MM.1S (cell line): ENCODE results near the gene FRYL.

ENCODE experiments used
- DNase-seq: peaks from one replicate; pipeline ENCODE4 v3.0.0-alpha.2; 2015
- H2AFZ ChIP-seq: fragments of 300-600 bp; sonication (generic); 2 replicates; pipeline ENCODE4 v1.6.0; 2016; ENCODE audit warnings: antibody characterized with exemption, low read length
- H3F3A ChIP-seq: fragments of 300-600 bp; sonication (generic); 2 replicates; pipeline ENCODE4 v1.6.1; 2016; ENCODE audit warnings: mild to moderate bottlenecking, antibody characterized with exemption, low read length, moderate library complexity, mixed read lengths; ENCODE audit not compliant: insufficient read depth
- H3K27ac ChIP-seq: fragments of 300-600 bp; sonication (generic); 2 replicates; pipeline ENCODE4 v1.5.1; 2016; ENCODE audit warnings: mild to moderate bottlenecking, low read length
- H3K27me3 ChIP-seq: fragments of 300-600 bp; sonication (generic); replicated peaks from 2 replicates; pipeline ENCODE4 v1.6.0; 2016; ENCODE audit warnings: low read length; ENCODE audit not compliant: insufficient read depth
- H3K36me3 ChIP-seq: fragments of 300-600 bp; sonication (generic); replicated peaks from 2 replicates; pipeline ENCODE4 v1.6.1; 2016; ENCODE audit warnings: mild to moderate bottlenecking, low read length, mixed read lengths; ENCODE audit not compliant: insufficient read depth
- H3K4me1 ChIP-seq: fragments of 300-600 bp; sonication (generic); 2 replicates; pipeline ENCODE4 v1.6.1; 2016; ENCODE audit warnings: low read length, mixed read lengths
- H3K4me2 ChIP-seq: fragments of 300-600 bp; sonication (generic); 2 replicates; pipeline ENCODE4 v1.6.0; 2016; ENCODE audit warnings: low read depth, low read length
- H3K4me3 ChIP-seq: fragments of 300-600 bp; sonication (generic); 2 replicates; pipeline ENCODE4 v1.5.1; 2016; ENCODE audit warnings: low read length, mixed read lengths
- H3K79me2 ChIP-seq: fragments of 300-600 bp; sonication (generic); 2 replicates; pipeline ENCODE4 v1.6.1; 2016; ENCODE audit warnings: mixed run types, low read length, mixed read lengths
- H3K9ac ChIP-seq: fragments of 300-600 bp; sonication (generic); 2 replicates; pipeline ENCODE4 v1.6.1; 2016; ENCODE audit warnings: low read length, mixed read lengths
- H3K9me2 ChIP-seq: fragments of 300-600 bp; sonication (generic); replicated peaks from 2 replicates; pipeline ENCODE4 v1.6.1; 2016; ENCODE audit warnings: mild to moderate bottlenecking, low read length, mixed read lengths; ENCODE audit not compliant: insufficient read depth
- H3K9me3 ChIP-seq: fragments of 300-600 bp; sonication (generic); replicated peaks from 2 replicates; pipeline ENCODE4 v1.6.1; 2016; ENCODE audit warnings: mild to moderate bottlenecking, low read length, mixed read lengths; ENCODE audit not compliant: insufficient read depth
- H4K20me1 ChIP-seq: fragments of 300-600 bp; sonication (generic); 2 replicates; pipeline ENCODE4 v1.6.1; 2016; ENCODE audit warnings: mild to moderate bottlenecking, low read length, moderate library complexity, mixed read lengths; ENCODE audit not compliant: insufficient read depth
- EZH2 ChIP-seq: fragments of 300-600 bp; sonication (generic); optimal IDR thresholded peaks from 2 replicates; pipeline ENCODE3; 2017; ENCODE audit warnings: low read depth, mild to moderate bottlenecking, antibody characterized with exemption, low read length, mixed read lengths
- EZH2phosphoT487 ChIP-seq: fragments of 300-600 bp; sonication (generic); IDR thresholded peaks from 2 replicates; pipeline ENCODE4 v1.6.1; 2018; ENCODE audit warnings: antibody characterized with exemption, low read length
- TF ChIP-seq, protein P1 (sequence below): fragments of 300-600 bp; sonication (generic); IDR thresholded peaks from 2 replicates; pipeline ENCODE4 v1.5.1; 2016; ENCODE audit warnings: antibody characterized with exemption, low read length, mixed read lengths

FRYL gene

DNA sequence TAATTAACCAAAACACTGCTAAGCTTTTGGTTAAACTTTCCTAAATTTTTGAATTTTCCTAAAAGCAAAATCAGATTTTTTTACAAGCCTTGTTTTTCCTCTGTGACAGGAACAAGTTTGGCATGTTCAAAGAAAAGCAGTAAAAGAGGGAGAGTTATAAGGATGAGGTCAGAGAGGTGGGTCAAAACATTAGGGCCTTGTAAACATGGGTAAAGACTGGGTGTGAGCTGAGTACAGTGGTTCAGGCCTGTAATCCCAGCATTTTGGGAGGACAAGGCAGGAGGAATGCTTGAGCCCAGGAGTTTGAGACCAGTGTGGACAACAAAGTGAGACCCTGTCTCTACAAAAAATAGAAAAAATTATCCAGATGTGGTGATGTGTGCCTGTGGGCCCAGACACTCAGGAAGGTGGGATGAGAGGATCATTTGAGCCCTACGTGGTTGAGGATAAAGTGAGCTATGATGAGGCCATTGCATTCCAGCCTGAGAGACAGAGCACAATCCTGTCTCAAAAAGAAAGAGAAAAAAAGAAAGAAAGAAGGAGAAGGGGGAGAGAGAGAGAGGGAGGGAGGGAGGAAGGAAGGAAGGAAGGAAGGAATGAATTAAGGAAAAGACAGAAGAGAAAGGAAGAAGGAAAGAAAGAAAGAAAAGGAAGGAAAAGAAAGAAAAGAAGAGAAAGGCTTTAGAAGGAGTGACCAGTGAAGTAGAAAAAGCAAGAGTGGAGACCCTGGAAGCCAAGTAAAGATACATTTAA, 17.0 kb upstream of the FRYL start:
- Histone ChIP-seq H3K36me3 (no peaks in the 10 kb centered on the region), H3K9me3 (no peaks in the 10 kb centered on the region), H3K27me3 (no peaks in the 10 kb centered on the region), H3K9me2 (no peaks in the 10 kb centered on the region), H3K4me1 (no peaks in the 10 kb centered on the region), H3K27ac (no peak overlapping the region), H3F3A (no peaks in the 10 kb centered on the region), H3K9ac (no peak overlapping the region), H4K20me1 (no peaks in the 10 kb centered on the region), H3K4me3 (no peak overlapping the region), H2AFZ (no peak overlapping the region), H3K79me2 (no peaks in the 10 kb centered on the region), H3K4me2 (no peak overlapping the region)
- DNase-seq: no peak
- TF ChIP-seq, protein P1, sequence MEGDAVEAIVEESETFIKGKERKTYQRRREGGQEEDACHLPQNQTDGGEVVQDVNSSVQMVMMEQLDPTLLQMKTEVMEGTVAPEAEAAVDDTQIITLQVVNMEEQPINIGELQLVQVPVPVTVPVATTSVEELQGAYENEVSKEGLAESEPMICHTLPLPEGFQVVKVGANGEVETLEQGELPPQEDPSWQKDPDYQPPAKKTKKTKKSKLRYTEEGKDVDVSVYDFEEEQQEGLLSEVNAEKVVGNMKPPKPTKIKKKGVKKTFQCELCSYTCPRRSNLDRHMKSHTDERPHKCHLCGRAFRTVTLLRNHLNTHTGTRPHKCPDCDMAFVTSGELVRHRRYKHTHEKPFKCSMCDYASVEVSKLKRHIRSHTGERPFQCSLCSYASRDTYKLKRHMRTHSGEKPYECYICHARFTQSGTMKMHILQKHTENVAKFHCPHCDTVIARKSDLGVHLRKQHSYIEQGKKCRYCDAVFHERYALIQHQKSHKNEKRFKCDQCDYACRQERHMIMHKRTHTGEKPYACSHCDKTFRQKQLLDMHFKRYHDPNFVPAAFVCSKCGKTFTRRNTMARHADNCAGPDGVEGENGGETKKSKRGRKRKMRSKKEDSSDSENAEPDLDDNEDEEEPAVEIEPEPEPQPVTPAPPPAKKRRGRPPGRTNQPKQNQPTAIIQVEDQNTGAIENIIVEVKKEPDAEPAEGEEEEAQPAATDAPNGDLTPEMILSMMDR: no peak
- no peak for TF ChIP-seq EZH2phosphoT487
- TF ChIP-seq EZH2: no peak

DNA sequence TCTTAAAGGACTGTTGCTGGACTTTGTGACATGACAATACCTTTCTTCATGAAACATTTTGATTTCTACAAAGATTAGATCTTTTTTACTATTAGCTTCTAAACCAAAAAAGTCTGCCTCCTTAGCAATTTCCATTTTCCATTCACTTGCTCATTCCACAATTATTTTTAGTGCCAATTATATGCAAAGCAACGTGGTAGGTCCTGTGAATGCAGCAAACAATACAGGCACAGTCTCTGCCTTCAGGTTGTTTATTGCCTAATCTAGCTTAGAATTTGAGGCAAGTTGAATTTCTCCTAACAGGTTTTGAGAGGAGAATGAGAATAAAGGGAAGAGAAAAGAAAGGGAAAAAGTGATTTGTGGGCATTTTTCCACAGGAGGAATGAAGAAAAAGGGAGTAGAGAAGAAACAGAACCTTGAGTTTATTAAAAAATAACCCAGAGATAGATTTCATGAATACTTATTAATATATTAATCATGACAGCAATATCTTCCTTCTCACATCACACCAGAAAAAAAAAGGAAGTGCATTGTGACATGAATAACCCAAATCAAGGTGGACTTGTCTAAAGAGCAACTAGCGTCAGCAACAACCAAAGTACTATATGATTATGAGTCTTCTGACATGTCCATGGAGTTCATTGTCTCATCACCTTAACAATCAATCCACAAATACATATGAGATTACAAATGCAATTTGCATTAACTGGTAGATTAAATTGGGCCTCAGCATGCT, 16.3 kb upstream of the FRYL start:
- H3K79me2 ChIP-seq: no peaks in the 10 kb centered on the region
- no peaks in the 10 kb centered on the region for H3K27me3 ChIP-seq
- no peak for DNase-seq
- H3K9me2 ChIP-seq: no peaks in the 10 kb centered on the region
- no peak overlapping the region for H3K27ac ChIP-seq
- H3K4me2 ChIP-seq: no peak overlapping the region
- H3K4me1 ChIP-seq: no peaks in the 10 kb centered on the region
- H2AFZ ChIP-seq: no peak overlapping the region
- TF ChIP-seq, protein P1: no peak
- TF ChIP-seq EZH2phosphoT487 (no peak), EZH2 (no peak)
- H3K9ac ChIP-seq: no peak overlapping the region
- H3F3A ChIP-seq: no peaks in the 10 kb centered on the region
- no peaks in the 10 kb centered on the region for H3K9me3 ChIP-seq
- H4K20me1 ChIP-seq: no peaks in the 10 kb centered on the region
- H3K36me3 ChIP-seq: no peaks in the 10 kb centered on the region
- no peak overlapping the region for H3K4me3 ChIP-seq

DNA sequence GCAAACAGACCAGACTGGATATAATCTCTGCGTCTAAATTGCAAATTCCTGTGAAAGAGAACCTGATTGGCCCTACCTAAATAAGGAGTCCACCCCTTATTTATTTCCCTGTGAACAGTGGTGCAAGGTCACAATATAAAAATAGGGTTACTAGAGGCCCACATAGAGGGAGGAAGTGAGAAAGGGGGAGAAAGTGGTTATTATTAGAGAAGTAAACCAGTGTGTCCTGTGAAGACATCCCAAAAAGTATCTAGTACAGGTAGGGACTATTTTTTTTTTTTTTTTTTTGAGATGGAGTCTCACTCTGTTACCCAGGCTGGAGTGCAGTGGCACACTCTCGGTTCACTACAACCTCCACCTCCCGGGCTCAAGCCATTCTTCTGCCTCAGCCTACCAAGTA, 15.0 kb upstream of the FRYL start:
- no peak overlapping the region for H3K4me3 ChIP-seq
- no peak overlapping the region for H2AFZ ChIP-seq
- no peak overlapping the region for H3K27ac ChIP-seq
- H3K9me3 ChIP-seq: no peaks in the 10 kb centered on the region
- no peaks in the 10 kb centered on the region for H3K79me2 ChIP-seq
- no peaks in the 10 kb centered on the region for H3K4me1 ChIP-seq
- no peaks in the 10 kb centered on the region for H4K20me1 ChIP-seq
- no peak for DNase-seq
- H3K9me2 ChIP-seq: no peaks in the 10 kb centered on the region
- TF ChIP-seq EZH2phosphoT487: no peak
- no peak for TF ChIP-seq EZH2
- TF ChIP-seq, protein P1: no peak
- no peak overlapping the region for H3K9ac ChIP-seq
- H3K27me3 ChIP-seq: no peaks in the 10 kb centered on the region
- no peaks in the 10 kb centered on the region for H3F3A ChIP-seq
- no peaks in the 10 kb centered on the region for H3K36me3 ChIP-seq
- H3K4me2 ChIP-seq: no peak overlapping the region
